Effector CD4-positive, alpha-beta T cell (primary cell): ENCODE measurements around the gene ISG20.
"Not testable (repeated sequence)": the region's sequence is repeated elsewhere in the genome, so short reads cannot be mapped to it uniquely, and the experiment has no call there.

Source experiments
- DNase-seq: peaks from one replicate; pipeline ENCODE4 v3.0.0-alpha.2; 2020

Gene ISG20

DNA sequence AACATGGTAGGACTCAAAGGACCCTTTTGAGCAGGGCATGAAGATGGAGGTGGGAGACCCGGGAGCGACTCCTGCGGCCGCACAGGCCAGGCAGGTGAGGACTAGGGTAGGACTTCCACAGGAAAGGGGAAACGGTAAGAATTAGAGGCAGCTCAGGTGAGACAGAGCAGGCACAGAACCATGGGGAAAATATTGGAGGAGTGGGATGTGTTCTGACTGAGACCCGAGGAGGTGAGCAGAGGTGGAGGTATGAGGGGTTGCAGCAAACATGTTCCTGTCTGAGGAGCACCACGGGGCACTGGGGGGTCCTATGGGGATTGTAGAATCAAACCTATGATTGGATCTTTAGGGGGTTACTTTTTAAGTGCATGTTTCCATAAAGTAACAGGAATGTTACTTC, 1.4 kb upstream of the ISG20 start:
- DNase-seq: no peak

DNA sequence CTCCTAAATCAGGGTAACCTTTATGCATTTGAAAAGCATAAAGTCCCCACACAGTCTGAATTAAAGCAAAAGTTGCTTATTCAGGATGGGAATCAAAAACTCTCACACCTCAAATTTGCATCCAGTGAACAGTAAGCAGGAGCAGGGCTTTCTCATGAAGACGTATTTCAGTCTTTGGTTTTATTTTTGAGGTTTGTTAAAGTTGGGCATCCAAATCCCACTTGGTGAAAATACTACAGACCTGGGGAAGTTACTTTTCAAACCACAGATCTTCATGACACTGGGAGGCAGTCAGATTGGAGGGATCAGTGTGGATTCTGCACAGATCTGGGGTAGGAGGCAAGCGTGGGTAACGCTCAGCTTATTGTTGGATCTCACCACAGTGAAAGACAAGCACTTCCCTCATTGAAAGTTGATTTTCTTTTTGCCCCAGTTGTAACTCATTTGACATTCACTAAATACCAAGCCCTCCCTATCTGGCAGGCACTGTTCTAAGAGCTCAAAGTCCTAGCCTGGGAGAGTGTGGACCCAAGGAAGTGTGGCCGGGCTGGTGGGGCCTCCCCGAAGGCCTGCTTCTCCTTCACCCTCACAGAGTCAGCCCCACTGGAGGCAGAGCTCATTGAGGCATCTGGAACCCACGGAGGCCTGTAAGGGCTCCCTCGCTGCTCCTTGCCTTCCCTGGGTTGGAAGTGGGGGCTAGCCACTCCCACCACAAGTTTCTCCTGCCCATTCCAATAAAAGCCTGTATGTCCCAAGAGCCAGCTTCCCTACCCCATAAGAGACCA, 783 bp upstream of the ISG20 start:
- no peak for DNase-seq

DNA sequence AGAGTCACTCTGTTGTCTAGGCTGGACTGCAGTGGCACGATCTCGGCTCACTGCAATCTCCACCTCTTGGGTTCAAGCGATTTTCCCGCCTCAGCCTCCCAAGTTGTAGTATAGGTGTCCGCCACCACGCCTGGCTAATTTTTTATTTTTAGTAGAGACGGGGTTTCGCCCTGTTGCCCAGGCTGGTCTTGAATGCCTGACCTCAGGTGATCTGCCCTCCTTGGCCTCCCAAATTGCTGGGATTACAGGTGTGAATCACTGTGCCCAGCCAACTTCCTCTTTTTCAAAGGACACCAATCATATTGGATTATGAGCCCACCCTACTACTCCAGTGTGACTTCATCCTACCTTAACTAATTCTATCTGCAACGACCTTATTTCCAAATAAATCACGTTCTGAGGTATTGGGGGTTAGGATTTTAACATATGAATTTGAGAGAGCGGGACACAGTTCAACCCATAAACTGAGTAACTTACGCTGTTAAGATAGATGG, 3.2 kb downstream of the ISG20 start:
- DNase-seq: no peak

DNA sequence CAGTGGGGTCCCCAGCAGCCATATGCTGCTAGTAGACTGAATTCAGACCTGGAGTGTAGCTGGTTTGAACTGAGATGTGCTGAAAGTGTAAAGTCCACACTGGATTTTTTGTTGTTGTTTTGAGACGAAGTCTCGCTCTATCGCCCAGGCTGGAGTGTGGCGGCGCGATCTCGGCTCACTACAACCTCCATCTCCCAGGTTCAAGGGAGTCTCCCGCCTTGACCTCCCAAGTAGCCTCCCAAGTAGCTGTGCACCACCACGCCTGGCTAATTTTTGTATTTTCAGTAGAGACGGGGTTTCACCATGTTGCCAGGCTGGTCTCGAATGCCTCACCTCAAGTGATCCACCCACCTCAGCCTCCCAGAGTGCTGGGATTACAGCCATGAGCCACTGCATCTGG, 3.7 kb downstream of the ISG20 start:
- not testable (repeated sequence) for DNase-seq

- no peak for DNase-seq
Observed at GRCh38 chr15:88644741-88645140, 5.9 kb downstream of the ISG20 start.

DNA sequence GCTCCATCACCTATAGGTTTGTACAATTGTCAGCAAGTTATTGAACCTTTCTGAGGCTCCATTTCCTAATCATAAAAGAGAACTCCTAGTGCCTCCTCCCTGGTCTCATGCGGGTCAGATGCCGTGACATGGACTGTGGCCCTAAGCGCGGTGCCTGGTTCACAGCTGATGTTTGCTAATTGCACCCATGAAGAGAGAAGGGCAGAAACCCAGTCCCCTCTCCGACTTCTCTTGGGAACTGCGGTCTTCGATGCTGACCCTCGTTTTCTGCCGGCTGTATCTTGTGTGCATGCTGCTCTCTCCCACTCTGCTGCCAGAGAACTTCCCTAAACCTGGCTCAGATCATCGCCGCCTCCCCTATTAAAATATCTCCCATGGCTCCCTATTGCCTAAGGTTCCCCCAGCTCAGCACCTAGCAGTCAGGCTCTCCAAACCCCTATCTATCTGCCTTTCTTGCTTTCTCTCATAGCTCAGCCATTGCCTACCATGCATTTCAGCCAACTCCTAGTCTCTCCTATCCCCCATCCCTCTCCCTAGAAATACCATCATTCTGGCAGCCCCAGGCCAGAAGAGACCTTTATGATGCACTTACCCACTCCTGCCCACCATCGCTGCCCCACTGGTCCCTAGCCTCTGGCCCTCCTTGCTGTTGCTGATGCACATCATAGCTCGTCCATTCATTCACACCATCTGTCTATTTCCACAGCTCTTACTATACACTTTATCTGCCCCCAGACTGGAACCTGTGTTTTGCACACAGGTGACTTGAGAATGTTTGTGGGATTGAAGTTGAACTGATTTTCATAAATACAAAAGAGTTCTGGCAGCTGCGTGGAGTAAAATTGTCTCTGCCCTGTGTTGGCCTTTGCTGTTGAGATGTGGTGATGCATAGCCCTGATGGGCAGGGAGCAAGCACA, 6.6 kb downstream of the ISG20 start:
- DNase-seq: no peak

GRCh38 chr15:88646088-88646405, 7.2 kb downstream of the ISG20 start:
- DNase-seq: no peak

DNA sequence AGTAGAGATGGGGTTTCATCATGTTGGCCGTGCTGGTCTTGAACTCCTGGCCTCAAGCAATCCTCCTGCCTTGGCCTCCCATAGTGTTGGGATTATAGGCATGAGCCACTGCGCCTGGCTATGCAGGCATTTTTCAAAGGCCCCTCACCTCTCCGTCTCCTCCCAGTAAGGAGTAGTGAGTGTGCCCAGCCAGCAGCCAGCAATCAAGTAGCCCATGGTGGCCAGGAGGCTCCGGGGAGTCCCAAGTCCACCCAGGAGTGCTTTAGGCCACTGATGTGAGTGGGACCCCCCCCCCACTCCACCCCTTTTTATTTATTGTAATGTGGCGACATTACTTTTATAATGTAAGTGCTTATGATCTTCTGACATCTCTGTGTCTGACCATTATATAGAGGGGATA, 8.1 kb downstream of the ISG20 start:
- DNase-seq: no peak

GRCh38 chr15:88647351-88648105, 8.7 kb downstream of the ISG20 start:
- no peak for DNase-seq

DNA sequence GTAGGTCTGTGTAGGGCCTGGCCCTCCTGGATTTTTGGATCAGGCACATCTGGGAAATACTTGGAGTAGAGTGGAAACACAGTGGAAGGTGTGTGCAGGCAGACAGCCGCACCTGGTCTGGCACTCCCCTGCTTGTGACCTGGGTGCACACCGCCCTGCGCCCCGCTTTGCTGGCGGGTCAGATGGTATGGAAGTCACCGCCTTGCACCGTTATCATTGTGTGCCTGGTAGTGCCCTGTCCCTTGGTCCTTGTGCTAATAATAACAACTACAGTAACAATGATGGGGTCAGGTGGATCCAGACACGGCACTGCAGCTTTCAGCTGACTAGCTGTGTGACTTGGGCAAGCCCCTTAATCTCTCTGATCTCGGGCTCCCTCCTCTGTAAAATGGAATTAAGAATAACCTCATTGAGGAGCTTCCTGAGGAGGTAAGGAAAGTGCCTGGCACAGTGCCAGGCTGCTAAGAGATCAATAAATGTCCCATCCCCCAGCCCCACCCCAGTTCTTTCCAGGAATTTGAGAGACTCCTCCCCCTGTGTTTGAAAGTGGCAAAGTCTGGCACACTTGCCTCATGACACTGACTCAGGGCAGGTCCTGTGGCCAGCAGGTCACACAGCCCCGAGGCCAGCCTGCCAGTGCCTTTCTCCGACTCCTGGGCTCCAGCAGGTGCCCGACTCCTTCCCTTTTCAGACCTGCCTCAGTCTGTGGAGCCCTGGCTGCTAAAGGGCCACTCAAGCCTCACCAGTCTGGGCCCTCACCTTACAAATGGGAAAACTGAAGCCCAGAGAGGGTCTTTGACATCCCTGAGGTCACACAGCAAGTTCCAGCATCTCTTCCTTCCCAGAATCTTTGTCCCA, 9.8 kb downstream of the ISG20 start:
- DNase-seq: no peak

GRCh38 chr15:88649286-88649733, 10.5 kb downstream of the ISG20 start:
- no peak for DNase-seq

DNA sequence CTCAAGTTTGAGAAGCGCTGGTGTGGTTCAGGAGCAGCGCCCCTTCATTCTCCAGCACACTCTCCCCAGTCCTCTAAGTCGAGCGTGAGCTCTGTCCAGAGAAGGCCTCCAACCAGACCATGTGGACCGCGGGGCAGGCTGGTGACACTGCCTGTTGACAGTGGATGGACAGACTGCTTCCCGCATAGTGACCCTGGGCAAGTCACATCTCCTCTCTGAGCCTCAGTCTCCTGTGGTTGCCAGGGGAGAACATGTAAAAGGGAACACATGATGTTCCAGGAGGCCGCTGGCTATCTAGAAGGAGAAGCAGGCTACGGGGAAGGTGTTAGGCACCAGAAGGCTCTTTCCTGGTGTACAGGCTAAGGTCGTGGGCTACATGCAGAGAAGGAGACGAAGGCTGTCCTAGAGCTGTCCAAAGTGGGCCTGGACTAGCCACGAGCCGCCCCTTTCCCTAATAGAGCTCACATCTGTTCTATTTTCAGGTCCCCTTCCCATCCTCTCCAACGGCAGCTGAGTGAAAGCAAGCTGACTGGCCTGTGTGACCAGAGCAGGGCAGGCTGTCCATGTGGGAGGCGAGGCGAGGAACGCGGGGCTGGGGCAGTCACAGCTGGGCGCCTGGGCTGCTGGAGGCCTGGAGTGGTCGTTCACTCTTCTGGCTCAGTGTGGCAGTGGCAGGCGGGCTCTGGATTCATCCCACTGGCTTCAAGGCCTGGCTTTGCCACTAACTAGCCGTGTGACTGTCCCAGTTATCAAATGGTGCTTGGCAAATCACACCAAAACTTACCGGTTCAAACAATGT, 11.1 kb downstream of the ISG20 start:
- no peak for DNase-seq

DNA sequence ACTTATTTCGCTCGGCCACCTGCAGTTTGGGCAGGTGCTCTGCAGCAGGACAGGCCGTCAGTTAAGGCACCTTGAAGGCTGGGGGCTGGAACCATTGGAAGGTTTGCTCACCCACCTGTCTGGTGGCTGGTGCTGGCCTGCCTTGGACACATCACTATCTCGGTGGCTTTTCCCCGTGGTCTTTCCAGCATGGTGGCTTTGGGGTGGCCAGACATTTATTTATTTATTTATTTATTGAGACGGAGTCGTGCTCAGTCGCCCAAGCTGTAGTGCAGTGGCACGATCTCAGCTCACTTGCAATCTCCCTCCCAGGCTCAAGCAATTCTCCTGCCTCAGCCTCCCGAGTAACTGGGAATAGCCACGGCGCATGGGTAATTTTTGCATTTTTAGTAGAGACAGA, 11.7 kb downstream of the ISG20 start:
- no peak for DNase-seq

DNA sequence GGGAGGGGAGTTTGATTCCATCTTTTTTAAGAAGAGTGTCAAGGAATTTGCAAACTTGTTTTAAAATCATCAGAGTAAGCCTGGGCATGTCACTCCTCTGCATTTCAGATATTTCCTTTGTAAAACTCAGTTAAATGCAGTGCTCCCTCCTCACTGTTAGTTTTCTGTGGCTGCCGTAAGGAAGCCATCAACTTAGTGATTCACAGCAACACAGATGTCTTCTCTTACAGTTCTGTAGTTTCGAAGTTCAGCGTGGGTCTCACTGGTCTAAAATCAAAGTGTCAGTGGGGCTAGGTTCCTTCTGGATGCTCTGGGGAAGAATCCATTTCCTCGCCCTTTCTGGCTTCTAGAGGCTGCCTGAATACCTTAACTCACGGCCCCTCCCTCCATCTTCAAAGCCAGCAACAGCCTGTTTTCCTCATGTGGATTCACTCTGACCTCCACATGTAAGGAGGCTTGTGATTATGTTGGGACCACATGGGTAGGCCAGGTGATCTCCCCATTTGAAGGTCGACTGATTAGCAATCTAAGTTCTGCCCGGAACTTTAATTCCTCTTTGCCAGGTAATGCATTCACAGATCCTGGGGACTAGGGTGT, 12.4 kb downstream of the ISG20 start:
- no peak for DNase-seq

- DNase-seq: no peak
Observed at GRCh38 chr15:88651971-88652370, 13.2 kb downstream of the ISG20 start.

- DNase-seq: no peak
Observed at GRCh38 chr15:88652456-88653199, 13.8 kb downstream of the ISG20 start.

DNA sequence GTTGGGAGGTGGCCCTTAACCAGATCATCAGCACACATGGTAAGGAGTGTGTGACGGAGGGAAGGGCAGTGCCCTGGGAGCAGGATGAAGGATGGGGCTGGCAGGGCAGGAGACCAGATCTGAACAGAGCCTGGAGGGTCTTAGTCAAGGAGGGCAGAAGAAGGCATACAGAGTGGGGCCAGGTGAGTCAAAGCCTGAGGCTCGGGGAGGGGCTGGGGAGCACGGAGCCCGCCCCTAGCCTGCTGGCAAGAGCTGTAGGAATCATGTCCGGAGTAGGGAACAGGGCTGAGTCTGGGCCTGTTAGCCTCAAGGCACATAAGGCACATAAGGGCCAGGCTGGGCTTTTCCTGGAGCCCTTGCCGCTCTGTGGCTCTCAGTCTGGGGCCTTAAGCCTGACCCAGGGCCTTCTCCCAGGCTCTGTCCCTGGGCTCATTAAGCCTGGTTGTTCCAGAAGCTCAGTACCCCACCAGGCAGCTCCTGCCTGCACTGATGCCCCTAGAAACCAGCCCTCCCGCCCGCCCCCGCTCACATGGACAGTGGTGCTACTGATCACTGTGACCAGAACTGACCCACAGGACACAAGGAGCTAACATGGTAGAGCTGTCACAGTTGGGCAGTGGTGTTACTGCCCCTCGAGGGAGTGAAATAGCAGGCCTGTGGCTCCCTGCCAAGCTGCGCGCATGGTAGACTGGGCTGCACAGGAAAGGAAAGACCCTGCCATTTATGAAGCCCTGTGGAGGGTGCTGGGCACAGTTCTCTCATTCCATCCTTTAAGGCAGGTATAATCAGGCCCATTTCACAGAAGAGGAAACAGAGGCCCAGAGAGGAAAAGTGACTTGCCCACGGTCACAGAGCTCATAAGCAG, 14.6 kb downstream of the ISG20 start:
- no peak for DNase-seq

DNA sequence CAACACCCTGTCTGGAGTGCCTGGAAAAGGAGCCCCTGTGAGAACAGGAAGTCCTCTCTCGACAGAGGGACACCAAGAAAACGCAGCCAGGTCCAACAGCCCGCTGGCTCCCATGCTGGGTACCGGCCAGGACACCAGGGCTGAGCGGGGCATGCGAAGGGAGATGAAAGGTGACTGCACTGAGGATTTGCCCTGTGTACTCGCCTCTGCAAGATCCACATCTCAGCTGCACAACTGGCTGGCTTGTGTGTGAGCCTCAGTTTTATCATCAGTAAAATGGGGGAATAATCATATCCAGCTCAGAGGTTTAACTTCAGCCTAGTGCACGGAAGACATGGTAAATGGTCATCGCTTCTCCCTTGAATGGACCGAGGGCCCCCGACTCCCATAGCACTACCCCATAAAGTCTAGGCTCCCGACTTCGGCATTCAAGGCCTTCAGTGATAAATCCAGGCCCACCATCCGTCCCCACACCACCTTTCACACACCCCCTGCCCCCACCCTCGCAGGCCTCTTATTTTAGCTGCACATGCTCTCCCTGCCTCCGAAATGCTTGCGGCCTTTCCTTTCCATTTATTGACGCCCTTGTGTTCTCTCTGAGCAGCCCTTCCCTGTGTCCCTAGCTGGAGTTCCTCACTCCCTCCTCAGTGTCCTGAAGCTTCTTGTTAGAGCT, 15.8 kb downstream of the ISG20 start:
- DNase-seq: no peak
